ENCODE results near the gene LRRIQ4. TPM values are rescaled to one million over a fixed set of nuclear protein-coding genes. Genes with fewer than 3 reads are reported as not detected.

The LRRIQ4 gene
- total RNA-seq, 4 donors from 2014 or later: 0.22 to 0.38 TPM; not detected in 2

DNA sequence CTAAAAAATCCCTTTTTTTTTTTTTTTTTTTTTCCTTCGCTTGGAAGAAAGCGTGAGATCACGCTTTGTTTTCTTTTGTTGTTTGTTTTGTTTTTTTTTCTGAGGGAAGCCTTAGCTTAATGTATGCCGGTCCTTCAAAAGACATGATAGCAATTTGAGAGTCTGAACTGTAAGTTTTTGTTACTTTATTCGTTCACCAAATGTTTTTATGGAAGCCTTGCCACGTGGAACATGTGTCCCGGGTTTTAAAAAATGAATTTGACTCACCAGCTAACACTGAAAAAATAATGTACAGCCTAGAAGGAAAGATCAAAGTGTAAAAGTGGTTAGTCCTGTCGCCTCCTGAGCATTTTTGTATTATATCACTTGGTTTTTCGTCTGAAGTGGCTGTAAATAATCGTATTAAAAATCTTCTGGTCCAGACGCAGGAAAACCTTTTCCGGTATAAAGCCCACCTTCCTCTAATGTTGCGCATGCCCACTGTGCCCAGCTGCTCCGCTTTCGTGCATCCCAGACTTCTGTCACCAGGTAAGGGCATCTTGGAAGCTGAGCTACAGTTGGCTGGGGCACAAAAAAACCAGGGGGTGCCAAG lies 40.3 kb upstream of the LRRIQ4 start:
- TF ChIP-seq, protein P1, sequence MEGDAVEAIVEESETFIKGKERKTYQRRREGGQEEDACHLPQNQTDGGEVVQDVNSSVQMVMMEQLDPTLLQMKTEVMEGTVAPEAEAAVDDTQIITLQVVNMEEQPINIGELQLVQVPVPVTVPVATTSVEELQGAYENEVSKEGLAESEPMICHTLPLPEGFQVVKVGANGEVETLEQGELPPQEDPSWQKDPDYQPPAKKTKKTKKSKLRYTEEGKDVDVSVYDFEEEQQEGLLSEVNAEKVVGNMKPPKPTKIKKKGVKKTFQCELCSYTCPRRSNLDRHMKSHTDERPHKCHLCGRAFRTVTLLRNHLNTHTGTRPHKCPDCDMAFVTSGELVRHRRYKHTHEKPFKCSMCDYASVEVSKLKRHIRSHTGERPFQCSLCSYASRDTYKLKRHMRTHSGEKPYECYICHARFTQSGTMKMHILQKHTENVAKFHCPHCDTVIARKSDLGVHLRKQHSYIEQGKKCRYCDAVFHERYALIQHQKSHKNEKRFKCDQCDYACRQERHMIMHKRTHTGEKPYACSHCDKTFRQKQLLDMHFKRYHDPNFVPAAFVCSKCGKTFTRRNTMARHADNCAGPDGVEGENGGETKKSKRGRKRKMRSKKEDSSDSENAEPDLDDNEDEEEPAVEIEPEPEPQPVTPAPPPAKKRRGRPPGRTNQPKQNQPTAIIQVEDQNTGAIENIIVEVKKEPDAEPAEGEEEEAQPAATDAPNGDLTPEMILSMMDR (IDR thresholded peaks at IDR 0.05; ENCODE audit: low read depth): no peak

DNA sequence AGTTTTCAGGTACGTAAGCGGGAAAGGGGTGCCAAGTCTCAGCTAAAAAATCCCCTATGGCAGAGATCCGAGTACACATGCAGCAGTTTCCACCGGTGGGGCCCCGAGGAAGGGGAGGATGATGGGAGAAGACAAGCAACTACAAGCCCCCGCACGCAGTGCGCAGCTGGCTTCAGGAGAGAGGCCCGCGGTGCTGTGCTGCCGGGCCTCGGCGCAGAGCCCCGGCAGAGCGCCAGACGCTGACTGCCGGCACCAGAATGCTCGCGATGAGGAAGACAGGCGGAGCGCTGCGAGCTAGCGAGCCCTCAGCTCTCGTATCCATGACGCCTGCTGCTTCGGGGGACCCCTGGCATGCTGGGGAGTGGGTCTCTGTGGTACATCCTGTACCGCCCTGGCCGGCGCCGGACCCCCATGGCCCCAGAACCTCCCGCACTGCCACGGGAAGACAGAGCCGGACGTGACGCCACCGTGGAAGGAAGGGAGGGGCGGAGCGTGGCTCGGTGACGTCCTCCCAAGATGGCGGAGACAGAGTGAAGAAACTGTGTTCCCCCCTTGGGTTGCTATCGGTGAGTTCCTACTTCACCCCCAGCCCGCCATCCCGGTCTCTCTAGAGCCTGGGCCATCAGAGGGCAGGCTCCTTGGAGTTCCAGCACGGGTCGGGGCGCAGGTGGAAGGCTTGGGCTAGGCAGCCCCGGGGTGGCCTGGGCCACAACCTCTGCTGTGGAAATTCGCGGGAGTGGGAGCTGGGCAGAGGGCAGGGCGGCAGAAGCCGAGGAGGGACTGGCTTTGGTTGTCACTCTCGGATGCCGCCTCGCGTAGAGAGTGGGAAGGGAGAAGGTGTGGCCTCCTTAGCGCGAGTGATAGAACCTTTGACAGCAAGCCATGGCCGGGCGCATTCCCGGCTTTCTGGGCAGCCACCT lies 39.5 kb upstream of the LRRIQ4 start, which contains the start of gene MYNN:
Gene MYNN, plus strand, starts transcription at position 500 of the 920 bp plus-strand sequence. CDS start 900 bp downstream, outside the sequence.
- TF ChIP-seq, protein P1 (IDR thresholded peaks at IDR 0.05; ENCODE audit: low read depth): no peak

GRCh38 chr3:169774186-169774585 lies 38.5 kb upstream of the LRRIQ4 start:
- TF ChIP-seq, protein P1 (IDR thresholded peaks at IDR 0.05; ENCODE audit: low read depth): no peak

GRCh38 chr3:169777822-169778221 lies 34.8 kb upstream of the LRRIQ4 start:
- TF ChIP-seq, protein P1 (IDR thresholded peaks at IDR 0.05; ENCODE audit: low read depth): no peak

GRCh38 chr3:169780742-169781141 lies 31.9 kb upstream of the LRRIQ4 start:
- TF ChIP-seq, protein P1 (IDR thresholded peaks at IDR 0.05; ENCODE audit: low read depth): no peak

- TF ChIP-seq, protein P1 (IDR thresholded peaks at IDR 0.05; ENCODE audit: low read depth): no peak
Observed at GRCh38 chr3:169781209-169781855, 31.3 kb upstream of the LRRIQ4 start.

DNA sequence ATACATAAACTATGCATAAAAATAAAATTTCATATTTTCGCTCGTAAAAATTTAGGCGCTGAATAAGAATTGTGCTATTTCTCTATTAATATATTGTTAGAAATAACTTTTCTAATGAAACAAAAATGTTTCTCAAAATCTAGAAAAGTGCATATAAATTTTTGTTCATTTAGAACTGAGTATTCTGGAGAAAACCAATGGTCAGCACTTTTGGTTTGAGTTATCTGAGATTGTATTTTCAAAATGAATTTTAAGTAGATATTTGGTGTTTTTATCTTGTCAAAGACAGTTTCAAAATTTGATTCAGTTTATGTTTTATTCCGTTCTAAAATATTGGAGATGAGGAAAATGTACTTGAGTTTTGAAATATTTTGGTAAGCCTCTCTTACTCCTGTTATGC lies 25.6 kb upstream of the LRRIQ4 start:
- TF ChIP-seq, protein P1 (IDR thresholded peaks at IDR 0.05; ENCODE audit: low read depth): no peak
